RWPE1 (cell line): Measurements from ENCODE around the gene PCTP.

ENCODE experiments used
- CTCF ChIA-PET: fragments of 350-600 bp; sonication (Branson Sonifier 250); formaldehyde crosslinking; extraction: SDS; loops from one replicate; lab custom pipeline; 2021; lab: Yijun Ruan, JAX
- POLR2A ChIA-PET: fragments of 400-600 bp; formaldehyde crosslinking; extraction: SDS; loops from one replicate; lab custom pipeline; 2020; ENCODE audit warnings: antibody characterized with exemption; ENCODE audit not compliant: low non-redundant PET; lab: Yijun Ruan, JAX
- DNase-seq: peaks from one replicate; pipeline ENCODE4 v3.0.0; 2012; ENCODE audit warnings: low spot score
- H3K27ac ChIP-seq: fragments of 450-650 bp; 2 replicates; pipeline ENCODE4 v1.5.1; 2017
- TF ChIP-seq, protein P1 (sequence below): fragments of 450-650 bp; conservative IDR thresholded peaks from 2 replicates; pipeline ENCODE4 v1.5.1; 2017; ENCODE audit warnings: low read depth, mild to moderate bottlenecking

PCTP gene

DNA sequence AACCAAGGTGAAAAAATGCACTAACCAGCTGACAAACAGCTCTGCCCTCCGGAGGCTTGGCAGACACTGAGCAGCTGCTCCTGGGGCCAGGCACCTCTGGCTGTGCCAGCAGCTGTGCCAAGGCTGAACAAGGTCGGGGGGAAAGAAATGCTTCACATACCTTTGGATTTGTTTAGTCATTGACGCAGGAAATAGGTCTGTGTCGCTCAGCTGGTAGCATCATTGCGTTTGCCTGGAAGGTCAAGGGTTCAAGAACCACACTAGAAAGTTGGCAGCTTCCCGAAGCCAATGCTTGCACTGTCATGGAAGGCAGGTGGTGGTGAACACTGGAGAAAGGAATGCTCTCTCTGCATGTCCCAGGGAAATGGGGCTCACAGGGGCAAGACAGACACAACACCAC, 63.5 kb downstream of the PCTP start:
- ChIA-PET POLR2A (no interaction called here), CTCF (no interaction called here)
- no peak for DNase-seq
- TF ChIP-seq, protein P1, sequence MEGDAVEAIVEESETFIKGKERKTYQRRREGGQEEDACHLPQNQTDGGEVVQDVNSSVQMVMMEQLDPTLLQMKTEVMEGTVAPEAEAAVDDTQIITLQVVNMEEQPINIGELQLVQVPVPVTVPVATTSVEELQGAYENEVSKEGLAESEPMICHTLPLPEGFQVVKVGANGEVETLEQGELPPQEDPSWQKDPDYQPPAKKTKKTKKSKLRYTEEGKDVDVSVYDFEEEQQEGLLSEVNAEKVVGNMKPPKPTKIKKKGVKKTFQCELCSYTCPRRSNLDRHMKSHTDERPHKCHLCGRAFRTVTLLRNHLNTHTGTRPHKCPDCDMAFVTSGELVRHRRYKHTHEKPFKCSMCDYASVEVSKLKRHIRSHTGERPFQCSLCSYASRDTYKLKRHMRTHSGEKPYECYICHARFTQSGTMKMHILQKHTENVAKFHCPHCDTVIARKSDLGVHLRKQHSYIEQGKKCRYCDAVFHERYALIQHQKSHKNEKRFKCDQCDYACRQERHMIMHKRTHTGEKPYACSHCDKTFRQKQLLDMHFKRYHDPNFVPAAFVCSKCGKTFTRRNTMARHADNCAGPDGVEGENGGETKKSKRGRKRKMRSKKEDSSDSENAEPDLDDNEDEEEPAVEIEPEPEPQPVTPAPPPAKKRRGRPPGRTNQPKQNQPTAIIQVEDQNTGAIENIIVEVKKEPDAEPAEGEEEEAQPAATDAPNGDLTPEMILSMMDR, result no peak
- no peak overlapping the region for H3K27ac ChIP-seq

DNA sequence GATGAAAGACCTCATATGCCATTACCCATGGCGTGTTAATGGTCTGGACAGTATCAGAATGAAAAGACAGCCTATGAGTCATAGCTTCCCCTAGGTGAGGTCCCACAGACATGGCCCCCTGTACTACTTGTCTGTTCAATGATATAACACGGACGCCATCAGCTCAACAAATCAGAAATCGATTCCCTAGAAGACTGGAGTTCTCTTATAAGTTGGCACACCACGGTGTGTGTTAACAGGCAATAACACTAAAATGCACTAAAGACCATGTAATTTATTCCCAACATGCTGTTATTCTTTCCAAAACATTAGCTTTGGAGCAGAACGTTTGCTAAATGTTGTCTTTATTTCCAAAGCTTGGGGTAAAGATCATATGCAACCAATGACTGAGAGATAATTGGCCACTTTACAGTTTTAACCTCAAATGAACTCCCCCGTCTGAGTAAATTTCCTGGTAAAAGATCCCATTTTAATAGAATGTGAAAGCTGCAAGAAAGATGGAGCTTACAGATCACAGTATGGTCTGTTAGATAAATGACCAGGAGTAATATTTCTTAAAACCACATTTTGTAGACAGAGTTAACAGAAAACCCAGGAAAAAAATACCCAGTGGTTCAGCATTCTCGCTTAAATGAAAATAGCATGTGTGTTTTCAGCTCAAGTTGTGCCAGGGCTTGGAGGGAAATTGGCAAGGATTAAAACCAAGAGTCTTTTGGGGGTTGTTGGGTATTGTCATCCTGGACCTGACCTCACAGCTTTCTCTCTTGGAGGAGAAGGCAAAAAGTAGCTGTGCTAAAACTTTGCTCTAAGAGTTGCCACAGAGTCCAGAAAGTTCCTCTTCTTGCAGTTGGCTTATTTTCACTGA, 65.9 kb downstream of the PCTP start:
- no peak overlapping the region for H3K27ac ChIP-seq
- POLR2A ChIA-PET, result no interaction called here
- CTCF ChIA-PET, result interaction anchor here (0.5 to 0.8 kb wide), 3 partner anchors 36 to 260 kb away, joined by 3 to 4 read pairs (median 3); no protein-coding TSS in a partner anchor
- no peak for DNase-seq
- TF ChIP-seq, protein P1, result no peak

- ChIA-PET POLR2A (no interaction called here), CTCF (interaction anchor here (0.5 to 0.8 kb wide), 3 partner anchors 35 to 261 kb away, joined by 3 to 4 read pairs (median 3); no protein-coding TSS in a partner anchor)
- H3K27ac ChIP-seq, result no peak overlapping the region
- DNase-seq, result no peak
- TF ChIP-seq, protein P1, result no peak
These were observed 66.5 kb downstream of the PCTP start for GRCh38 chr17:55817397-55817709.

- CTCF ChIA-PET, result no interaction called here
- POLR2A ChIA-PET, result no interaction called here
- DNase-seq, result no peak
- no peak overlapping the region for H3K27ac ChIP-seq
- TF ChIP-seq, protein P1, result no peak
These were observed 67.2 kb downstream of the PCTP start for GRCh38 chr17:55818026-55818425.

GRCh38 chr17:55818451-55819375, 67.9 kb downstream of the PCTP start:
- ChIA-PET CTCF (no interaction called here), POLR2A (no interaction called here)
- no peak for DNase-seq
- no peak overlapping the region for H3K27ac ChIP-seq
- TF ChIP-seq, protein P1, result no peak

DNA sequence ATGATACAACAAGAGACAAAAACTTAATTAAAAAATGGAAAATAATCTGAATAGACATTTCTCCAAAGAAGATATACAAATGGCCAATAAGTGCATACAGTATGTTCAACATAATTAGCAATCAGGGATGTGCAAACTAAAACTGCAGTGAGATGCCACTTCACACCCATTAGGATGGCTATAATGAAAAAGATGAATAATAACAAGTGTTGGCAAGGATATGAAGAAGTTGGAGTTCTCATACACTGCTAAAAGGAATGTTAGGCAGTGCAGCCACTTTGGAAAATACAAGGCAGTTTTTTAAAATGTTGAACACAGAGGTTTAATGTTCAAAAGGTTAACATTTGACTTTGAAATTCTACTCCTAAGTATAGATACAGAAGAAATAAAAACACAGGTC, 69.8 kb downstream of the PCTP start:
- TF ChIP-seq, protein P1, result no peak
- CTCF ChIA-PET, result no interaction called here
- POLR2A ChIA-PET, result no interaction called here
- no peak for DNase-seq
- H3K27ac ChIP-seq, result no peak overlapping the region
